K562 (cell line): ENCODE measurements around the gene FAM174C. TPM values are rescaled to one million over a fixed set of nuclear protein-coding genes. Genes with fewer than 3 reads are reported as not detected.

Experiments used
- CREBBP ChIP-seq: IDR thresholded peaks from one replicate; pipeline ENCODE4 v1.6.1; 2012; ENCODE audit warnings: low read depth, mild to moderate bottlenecking, control low read depth, inconsistent platforms, low read length
- NR2C2 ChIP-seq, 2 experiments: fragments of 200-800 bp in 1 of 2; sonication (Bioruptor generic) in 1 of 2; sonication (generic) in 1 of 2; formaldehyde crosslinking in 1 of 2; IDR thresholded peaks; 2 replicates each; pipeline versions ENCODE4 v1.6.1 to v1.8.0; 2016 to 2022; ENCODE audit warnings: mild to moderate bottlenecking in 1 of 2, missing compliant biosample characterization in 1 of 2, missing genetic modification characterization in 1 of 2, missing genetic modification reagents in 1 of 2
- POLR2AphosphoS5 ChIP-seq: IDR thresholded peaks from 2 replicates; pipeline ENCODE4 v1.6.1; 2011; ENCODE audit warnings: mild to moderate bottlenecking, low read depth, low read length, moderate library complexity; ENCODE audit not compliant: control insufficient read depth, insufficient read depth
- RBM15 ChIP-seq: fragments of 200-400 bp; formaldehyde crosslinking; IDR thresholded peaks from 2 replicates; pipeline ENCODE4 v1.6.1; 2018; ENCODE audit warnings: mild to moderate bottlenecking, low read length, moderate library complexity; ENCODE audit not compliant: insufficient read depth
- SMAD2 ChIP-seq: fragments of 150-350 bp; IDR thresholded peaks from 2 replicates; pipeline ENCODE4 v1.6.1; 2014; ENCODE audit warnings: low read depth, mild to moderate bottlenecking, low read length
- TBP ChIP-seq: optimal IDR thresholded peaks from 2 replicates; pipeline ENCODE3; 2011; ENCODE audit warnings: low read depth, low read length, improper control_type of control experiment
- ZNF436 ChIP-seq: fragments of 250-450, 450-650 bp; sonication (Bioruptor Pico); formaldehyde crosslinking; IDR thresholded peaks from 2 replicates; pipeline ENCODE4 v1.7.0; 2020; ENCODE audit warnings: mild to moderate bottlenecking
- ZNF561 ChIP-seq: fragments of 450-650 bp; formaldehyde crosslinking; conservative IDR thresholded peaks from 2 replicates; pipeline ENCODE4 v1.4.0; 2020; ENCODE audit warnings: mild to moderate bottlenecking, moderate library complexity
- ZNF589 ChIP-seq: fragments of 200-800 bp; sonication (Bioruptor generic); IDR thresholded peaks from 2 replicates; pipeline ENCODE4 v1.6.1; 2016; ENCODE audit warnings: low read depth, missing genetic modification characterization, missing compliant biosample characterization
- ZNF79 ChIP-seq: fragments of 250-450 bp; sonication (Bioruptor Pico); IDR thresholded peaks from 2 replicates; pipeline ENCODE4 v1.4.0; 2020; ENCODE audit warnings: low read depth, mild to moderate bottlenecking, moderate library complexity
- polyA plus RNA-seq, 8 experiments: library from polyadenylated mRNA; depleted of rRNA in 4 of 8; stranded (reverse) in 5 of 8; unstranded in 3 of 8; fragments of >200 nt; fragmentation: Nextera tagmentation in 2 of 8; fragmentation: Illumina TruSeq in 1 of 8; extraction: Ambion mirVana in 2 of 8; extraction: Trizol in 1 of 8; gene quantifications; 2 replicates each; pipeline versions ENCODE4 v1.2.1 to v1.2.3, GENCODE V29; 2011 to 2014; ENCODE audit warnings: inconsistent platforms in 1 of 8, missing spikeins in 1 of 8
- total RNA-seq, 7 experiments: library from RNA; depleted of rRNA in 6 of 7; stranded (reverse); fragments of >200 nt in 6 of 7; fragmentation: Illumina TruSeq in 2 of 7; extraction: Trizol in 2 of 7; gene quantifications; 2 replicates each; pipeline versions ENCODE4 v1.2.1 to v1.2.3, GENCODE V29; 2011 to 2021; ENCODE audit warnings: low replicate concordance in 1 of 7
- TF ChIP-seq, protein P1 (sequence below): sonication (generic); formaldehyde crosslinking; IDR thresholded peaks from 2 replicates; pipeline ENCODE4 v1.8.0; 2022; ENCODE audit warnings: mild to moderate bottlenecking, missing genetic modification reagents
- TF ChIP-seq, protein P2 (sequence below): fragments of 450-650 bp; IDR thresholded peaks from 2 replicates; pipeline ENCODE4 v1.6.1; 2017; ENCODE audit warnings: antibody characterized with exemption, mild to moderate bottlenecking
- TF ChIP-seq, protein P3 (sequence below): sonication (generic); formaldehyde crosslinking; IDR thresholded peaks from 2 replicates; pipeline ENCODE4 v1.8.1; 2023; ENCODE audit warnings: mild to moderate bottlenecking, missing genetic modification reagents

The FAM174C gene
- total and polyA plus RNA-seq, 9 of the 15 experiments (the other 6 are each of a cell fraction or from before 2014, with no cell fraction given): 0.66 to 89.6 (median 20.3) TPM

DNA sequence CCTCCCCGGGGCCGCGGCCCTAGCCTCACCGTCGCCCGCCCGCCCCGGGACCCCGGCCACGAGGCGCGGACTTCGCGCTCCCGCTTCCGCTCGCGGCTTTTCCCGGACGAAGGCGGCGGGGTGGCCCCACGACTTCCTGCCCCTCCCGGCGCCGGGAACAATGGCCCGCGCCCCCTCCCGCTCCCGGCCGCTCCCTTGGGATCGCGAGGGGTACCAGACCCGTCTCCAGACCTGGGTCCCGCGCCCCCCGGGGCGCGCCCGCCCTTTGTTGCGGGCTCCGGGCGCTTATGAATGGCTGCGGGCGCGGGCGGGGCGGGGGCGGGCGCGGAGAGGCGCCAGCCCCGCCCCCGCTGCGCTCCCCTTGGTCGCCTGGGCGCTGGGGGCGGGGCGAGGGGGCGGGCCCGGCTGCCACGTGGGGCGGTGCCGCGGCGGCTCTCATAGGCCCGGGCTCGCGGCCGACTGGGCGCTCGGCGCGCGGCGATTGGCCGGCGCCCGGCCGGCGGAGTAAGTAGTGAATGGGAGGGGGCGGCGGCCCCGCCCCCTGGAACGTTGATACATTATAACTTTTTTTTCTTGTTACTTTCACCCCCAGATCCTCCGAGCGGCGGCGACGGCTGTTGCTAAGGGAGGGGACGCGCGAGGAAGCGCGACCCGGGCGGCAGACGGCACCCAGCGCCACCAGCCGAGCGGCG, 25.9 kb upstream of the FAM174C start (continued):
- TF ChIP-seq, protein P1, sequence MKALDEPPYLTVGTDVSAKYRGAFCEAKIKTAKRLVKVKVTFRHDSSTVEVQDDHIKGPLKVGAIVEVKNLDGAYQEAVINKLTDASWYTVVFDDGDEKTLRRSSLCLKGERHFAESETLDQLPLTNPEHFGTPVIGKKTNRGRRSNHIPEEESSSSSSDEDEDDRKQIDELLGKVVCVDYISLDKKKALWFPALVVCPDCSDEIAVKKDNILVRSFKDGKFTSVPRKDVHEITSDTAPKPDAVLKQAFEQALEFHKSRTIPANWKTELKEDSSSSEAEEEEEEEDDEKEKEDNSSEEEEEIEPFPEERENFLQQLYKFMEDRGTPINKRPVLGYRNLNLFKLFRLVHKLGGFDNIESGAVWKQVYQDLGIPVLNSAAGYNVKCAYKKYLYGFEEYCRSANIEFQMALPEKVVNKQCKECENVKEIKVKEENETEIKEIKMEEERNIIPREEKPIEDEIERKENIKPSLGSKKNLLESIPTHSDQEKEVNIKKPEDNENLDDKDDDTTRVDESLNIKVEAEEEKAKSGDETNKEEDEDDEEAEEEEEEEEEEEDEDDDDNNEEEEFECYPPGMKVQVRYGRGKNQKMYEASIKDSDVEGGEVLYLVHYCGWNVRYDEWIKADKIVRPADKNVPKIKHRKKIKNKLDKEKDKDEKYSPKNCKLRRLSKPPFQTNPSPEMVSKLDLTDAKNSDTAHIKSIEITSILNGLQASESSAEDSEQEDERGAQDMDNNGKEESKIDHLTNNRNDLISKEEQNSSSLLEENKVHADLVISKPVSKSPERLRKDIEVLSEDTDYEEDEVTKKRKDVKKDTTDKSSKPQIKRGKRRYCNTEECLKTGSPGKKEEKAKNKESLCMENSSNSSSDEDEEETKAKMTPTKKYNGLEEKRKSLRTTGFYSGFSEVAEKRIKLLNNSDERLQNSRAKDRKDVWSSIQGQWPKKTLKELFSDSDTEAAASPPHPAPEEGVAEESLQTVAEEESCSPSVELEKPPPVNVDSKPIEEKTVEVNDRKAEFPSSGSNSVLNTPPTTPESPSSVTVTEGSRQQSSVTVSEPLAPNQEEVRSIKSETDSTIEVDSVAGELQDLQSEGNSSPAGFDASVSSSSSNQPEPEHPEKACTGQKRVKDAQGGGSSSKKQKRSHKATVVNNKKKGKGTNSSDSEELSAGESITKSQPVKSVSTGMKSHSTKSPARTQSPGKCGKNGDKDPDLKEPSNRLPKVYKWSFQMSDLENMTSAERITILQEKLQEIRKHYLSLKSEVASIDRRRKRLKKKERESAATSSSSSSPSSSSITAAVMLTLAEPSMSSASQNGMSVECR: peak; percentile 37
- TF ChIP-seq ZNF79 (CRISPR knock-in tag): no peak
- no peak for TF ChIP-seq ZNF436 (CRISPR knock-in tag)
- no peak for TF ChIP-seq SMAD2
- TF ChIP-seq ZNF561 (CRISPR knock-in tag): no peak
- TF ChIP-seq TBP: peak; percentile 75
- TF ChIP-seq POLR2AphosphoS5: peak; percentile 70; the same call in 1 of the 2 replicates
- TF ChIP-seq RBM15: no peak
- TF ChIP-seq, protein P2, sequence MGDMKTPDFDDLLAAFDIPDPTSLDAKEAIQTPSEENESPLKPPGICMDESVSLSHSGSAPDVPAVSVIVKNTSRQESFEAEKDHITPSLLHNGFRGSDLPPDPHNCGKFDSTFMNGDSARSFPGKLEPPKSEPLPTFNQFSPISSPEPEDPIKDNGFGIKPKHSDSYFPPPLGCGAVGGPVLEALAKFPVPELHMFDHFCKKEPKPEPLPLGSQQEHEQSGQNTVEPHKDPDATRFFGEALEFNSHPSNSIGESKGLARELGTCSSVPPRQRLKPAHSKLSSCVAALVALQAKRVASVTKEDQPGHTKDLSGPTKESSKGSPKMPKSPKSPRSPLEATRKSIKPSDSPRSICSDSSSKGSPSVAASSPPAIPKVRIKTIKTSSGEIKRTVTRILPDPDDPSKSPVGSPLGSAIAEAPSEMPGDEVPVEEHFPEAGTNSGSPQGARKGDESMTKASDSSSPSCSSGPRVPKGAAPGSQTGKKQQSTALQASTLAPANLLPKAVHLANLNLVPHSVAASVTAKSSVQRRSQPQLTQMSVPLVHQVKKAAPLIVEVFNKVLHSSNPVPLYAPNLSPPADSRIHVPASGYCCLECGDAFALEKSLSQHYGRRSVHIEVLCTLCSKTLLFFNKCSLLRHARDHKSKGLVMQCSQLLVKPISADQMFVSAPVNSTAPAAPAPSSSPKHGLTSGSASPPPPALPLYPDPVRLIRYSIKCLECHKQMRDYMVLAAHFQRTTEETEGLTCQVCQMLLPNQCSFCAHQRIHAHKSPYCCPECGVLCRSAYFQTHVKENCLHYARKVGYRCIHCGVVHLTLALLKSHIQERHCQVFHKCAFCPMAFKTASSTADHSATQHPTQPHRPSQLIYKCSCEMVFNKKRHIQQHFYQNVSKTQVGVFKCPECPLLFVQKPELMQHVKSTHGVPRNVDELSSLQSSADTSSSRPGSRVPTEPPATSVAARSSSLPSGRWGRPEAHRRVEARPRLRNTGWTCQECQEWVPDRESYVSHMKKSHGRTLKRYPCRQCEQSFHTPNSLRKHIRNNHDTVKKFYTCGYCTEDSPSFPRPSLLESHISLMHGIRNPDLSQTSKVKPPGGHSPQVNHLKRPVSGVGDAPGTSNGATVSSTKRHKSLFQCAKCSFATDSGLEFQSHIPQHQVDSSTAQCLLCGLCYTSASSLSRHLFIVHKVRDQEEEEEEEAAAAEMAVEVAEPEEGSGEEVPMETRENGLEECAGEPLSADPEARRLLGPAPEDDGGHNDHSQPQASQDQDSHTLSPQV: peak; percentile 67; the same call in 1 of the 2 replicates
- TF ChIP-seq NR2C2 (CRISPR knock-in tag; IDR thresholded peaks at IDR 0.05): 0 out of 2 replicates have a peak, but pooled peaks have one; percentile 23
- peak; percentile 31; the same call in 1 of the 2 replicates for TF ChIP-seq NR2C2 (tag; IDR thresholded peaks at IDR 0.05)
- TF ChIP-seq ZNF589 (CRISPR knock-in tag): no peak
- TF ChIP-seq CREBBP: no peak
- TF ChIP-seq, protein P3, sequence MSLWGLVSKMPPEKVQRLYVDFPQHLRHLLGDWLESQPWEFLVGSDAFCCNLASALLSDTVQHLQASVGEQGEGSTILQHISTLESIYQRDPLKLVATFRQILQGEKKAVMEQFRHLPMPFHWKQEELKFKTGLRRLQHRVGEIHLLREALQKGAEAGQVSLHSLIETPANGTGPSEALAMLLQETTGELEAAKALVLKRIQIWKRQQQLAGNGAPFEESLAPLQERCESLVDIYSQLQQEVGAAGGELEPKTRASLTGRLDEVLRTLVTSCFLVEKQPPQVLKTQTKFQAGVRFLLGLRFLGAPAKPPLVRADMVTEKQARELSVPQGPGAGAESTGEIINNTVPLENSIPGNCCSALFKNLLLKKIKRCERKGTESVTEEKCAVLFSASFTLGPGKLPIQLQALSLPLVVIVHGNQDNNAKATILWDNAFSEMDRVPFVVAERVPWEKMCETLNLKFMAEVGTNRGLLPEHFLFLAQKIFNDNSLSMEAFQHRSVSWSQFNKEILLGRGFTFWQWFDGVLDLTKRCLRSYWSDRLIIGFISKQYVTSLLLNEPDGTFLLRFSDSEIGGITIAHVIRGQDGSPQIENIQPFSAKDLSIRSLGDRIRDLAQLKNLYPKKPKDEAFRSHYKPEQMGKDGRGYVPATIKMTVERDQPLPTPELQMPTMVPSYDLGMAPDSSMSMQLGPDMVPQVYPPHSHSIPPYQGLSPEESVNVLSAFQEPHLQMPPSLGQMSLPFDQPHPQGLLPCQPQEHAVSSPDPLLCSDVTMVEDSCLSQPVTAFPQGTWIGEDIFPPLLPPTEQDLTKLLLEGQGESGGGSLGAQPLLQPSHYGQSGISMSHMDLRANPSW (CRISPR knock-in tag): 0 out of 2 replicates have a peak, but pooled peaks have one; percentile 17
